ENCODE data around the gene SMAD6.

DNA sequence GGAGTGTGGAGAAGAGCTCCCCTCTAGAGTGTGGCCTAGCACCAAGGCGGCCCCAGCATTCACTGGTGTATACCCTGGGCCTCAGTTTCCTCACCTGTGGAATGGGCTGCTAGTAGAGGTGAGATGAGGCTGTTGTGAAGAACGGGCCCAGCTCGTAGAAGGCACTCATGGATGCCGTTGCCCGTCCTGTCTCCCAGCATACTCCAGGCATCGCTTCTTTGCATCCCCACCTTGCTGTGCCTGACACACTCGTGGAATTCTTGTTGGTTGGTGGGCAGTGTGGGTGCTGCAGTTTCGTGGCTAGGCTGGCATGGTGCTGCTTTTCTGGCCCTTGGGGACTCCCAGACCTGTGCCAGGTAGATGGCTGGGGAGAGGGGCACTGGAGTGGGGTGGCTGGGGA lies 76.7 kb downstream of the SMAD6 start:
- no peak for TF ChIP-seq GATA3 (IDR thresholded peaks at IDR 0.05; ENCODE audit: low read depth, low read length)
- TF ChIP-seq GATA2 (IDR thresholded peaks at IDR 0.05; ENCODE audit: low read depth, low read length), result no peak
